22Rv1 (cell line): ENCODE measurements around the gene VDR.

ENCODE experiments used
- ZFX ChIP-seq: fragments of 450-650 bp; IDR thresholded peaks from 2 replicates; pipeline ENCODE4 v1.6.1; 2017; ENCODE audit warnings: antibody characterized with exemption, borderline replicate concordance
- TF ChIP-seq, protein P1 (sequence below): fragments of 450-650 bp; IDR thresholded peaks from 2 replicates; pipeline ENCODE4 v1.5.1; 2017; ENCODE audit warnings: mild to moderate bottlenecking

DNA sequence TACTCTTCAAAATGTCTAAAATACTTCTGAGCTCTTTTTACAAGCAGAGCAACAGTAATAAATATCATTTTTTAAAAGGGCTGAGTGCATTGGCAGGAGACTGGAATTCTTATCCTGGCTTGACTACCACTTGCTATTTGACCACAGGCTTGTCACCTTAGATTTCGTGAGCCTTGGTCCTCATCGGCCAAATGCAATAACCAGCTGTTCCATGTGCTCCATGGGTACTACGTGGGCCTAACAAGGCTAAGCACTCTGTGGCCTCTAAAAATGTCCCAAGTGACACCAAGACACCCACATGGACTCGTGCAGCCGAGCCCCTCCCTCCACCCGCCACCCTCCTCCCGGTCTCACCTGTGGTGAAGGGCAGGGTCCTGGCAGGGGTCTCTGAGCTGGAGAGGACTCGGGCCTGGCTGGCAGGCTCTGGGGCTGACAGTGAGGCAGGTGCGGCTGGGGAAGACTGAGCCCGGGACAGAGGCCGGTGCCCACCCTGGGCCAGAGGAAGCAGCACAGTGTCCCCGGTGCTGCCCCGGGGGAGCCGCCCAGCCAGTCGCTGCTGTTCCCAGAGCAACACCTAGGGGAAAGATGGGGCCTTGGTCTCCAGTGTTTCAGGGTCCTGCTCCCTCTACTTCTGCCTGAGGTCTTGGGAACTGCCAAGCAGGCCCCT is 111.6 kb downstream of the VDR start:
- TF ChIP-seq, protein P1, sequence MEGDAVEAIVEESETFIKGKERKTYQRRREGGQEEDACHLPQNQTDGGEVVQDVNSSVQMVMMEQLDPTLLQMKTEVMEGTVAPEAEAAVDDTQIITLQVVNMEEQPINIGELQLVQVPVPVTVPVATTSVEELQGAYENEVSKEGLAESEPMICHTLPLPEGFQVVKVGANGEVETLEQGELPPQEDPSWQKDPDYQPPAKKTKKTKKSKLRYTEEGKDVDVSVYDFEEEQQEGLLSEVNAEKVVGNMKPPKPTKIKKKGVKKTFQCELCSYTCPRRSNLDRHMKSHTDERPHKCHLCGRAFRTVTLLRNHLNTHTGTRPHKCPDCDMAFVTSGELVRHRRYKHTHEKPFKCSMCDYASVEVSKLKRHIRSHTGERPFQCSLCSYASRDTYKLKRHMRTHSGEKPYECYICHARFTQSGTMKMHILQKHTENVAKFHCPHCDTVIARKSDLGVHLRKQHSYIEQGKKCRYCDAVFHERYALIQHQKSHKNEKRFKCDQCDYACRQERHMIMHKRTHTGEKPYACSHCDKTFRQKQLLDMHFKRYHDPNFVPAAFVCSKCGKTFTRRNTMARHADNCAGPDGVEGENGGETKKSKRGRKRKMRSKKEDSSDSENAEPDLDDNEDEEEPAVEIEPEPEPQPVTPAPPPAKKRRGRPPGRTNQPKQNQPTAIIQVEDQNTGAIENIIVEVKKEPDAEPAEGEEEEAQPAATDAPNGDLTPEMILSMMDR = no peak
- no peak for TF ChIP-seq ZFX
